NCI-H526 treated with DMSO at 0.1 percent for 48 hours (cell line): Measurements from ENCODE around the gene ZNF99.
"Not testable (repeated sequence)": the region's sequence is repeated elsewhere in the genome, so short reads cannot be mapped to it uniquely, and the experiment has no call there.

ENCODE experiments used
- DNase-seq: peaks from one replicate; lab custom pipeline; 2025; lab: John Stamatoyannopoulos, UW

The ZNF99 gene

DNA sequence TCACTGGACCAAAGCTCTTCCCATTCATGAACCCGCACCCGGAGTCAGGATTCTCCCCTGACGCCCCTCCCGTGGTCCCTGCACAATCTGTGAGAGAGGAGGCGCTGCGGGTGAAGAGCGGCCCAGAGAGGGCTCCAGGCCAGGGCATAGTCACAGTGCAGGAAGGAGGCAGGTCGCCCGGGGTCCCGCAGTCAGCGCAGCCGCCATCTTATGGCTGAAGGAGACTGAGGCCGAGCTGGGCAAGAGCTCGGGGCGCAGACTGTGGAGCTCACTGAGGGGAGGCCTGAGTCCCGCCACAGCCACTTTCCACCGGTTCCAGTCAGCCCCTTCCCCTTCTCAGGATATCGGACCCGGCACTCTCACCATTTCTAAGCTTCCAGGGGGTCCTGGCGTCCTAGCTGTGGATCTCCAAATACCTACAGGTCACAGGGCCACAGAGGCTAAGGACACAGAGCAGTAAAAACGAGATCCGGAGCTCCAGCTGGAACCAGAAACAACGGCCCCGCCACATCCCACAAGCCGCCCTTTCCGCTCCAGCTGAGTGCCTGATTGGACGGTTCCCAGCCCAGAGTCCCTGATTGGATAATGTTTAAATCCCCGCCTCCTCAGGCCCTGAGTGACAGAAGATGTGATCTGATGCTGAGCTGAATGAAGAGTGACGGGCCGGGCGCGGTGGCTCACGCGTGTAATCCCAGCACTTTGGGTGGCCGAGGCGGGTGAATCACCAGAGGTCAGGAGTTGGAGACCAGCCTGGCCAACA lies at the start of gene ZNF99:
Gene ZNF99, minus strand, starts transcription at position 501 of the 760 bp plus-strand sequence. Its CDS starts 135 bp downstream, at position 366.
- DNase-seq = no peak

- DNase-seq = no peak
Observed at GRCh38 chr19:22832031-22832762, 48.2 kb upstream of the ZNF99 start, which contains the start of gene ZNF723. Gene ZNF723, plus strand, starts transcription at chr19:22832291. Its CDS starts 89 bp downstream, at chr19:22832380.

- no peak for DNase-seq
Observed at GRCh38 chr19:22831211-22831610, 47.3 kb upstream of the ZNF99 start.

DNA sequence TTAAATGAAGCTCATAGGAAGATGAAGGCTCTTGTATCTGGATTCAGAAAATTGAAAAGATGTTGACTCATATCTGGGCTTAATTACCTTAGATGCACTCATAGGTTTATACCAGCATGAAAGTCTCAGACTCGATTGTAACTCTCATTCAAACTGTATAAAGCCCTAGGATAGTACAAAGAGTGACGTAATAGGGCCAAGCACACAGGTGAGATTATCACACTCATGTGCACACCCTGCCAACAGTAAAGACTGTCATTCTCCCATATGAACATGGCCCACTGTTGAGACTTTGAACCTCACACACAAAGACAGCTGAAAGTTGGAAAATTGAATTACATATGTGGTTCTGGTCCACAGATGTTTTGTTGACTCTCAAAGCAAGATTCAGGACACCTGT lies 30.2 kb upstream of the ZNF99 start:
- DNase-seq = no peak

DNA sequence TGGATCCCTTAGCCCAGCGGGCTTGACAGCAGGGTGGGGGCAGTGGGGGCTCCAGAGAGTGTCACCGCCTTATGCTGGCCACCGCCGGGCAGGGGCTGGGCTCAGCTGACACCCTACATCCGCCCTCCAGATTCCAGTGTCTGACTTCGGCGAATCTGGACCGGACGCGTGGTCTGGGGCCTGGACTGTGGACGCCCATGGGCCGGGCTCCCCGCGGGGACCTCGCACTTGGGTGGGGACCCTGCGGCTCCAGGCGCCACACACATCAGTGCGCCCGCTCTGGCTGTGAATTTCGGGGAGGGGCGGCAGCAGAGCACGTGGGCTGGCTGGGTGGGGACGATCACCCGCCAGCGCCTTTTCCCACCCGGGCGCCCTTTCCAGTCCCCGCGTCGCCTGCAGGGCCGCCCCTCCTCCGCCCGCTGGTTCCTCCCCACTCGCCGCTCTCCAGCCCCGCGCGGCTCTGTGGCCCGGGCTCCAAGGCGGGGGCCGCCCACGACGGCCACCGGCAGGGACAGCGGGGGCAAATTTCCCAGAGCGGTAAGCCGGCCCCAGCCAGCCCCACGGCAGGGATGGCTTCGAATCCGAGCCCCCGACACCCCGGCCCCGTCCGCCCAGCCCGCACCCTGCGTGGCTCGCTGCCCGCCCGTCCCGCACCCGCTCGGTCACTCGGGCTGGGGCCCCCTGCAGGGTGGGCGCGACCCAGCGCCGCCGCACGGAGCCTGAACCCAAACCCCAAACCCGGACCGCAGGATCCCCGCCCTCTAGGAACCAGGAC lies 23.3 kb upstream of the ZNF99 start:
- DNase-seq = no peak

GRCh38 chr19:22806418-22806817 lies 22.5 kb upstream of the ZNF99 start:
- DNase-seq = no peak

DNA sequence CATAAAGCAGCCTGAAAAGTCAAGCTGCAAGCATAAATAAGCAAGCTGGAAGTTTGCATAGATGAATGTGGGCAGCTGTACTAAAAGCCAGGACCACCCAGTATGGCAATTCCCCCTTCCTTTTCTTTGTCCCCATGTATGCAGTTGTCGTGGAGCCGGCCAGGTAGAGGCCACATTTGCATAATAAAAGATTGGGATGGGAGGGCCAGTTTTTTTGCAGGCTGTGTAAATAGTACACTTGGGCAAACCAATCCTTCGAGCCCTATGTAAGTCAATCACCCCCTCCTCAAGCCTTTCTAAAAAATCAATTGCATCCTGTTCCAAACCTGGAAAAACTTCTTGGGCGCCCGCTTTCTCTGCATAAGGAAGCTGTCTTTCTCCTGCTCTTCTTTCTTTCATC lies 13.1 kb upstream of the ZNF99 start:
- no peak for DNase-seq

DNA sequence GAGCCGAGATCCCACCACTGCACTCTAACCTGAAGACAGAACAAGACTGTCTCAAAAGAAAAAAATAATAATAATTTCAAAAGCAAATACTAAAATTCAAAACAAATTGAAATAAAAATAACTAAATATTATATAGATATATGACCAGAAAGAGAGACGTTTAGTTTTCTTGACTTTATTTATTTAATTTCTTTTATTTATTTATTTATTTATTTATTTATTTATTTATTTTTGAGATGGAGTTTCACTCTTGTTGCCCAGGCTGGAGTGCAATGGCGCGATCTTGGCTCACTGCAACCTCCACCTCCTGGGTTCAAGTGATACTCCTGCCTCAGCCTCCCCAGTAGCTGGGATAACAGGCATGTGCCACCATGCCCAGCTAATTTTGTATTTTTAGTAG lies 8.9 kb upstream of the ZNF99 start:
- not testable (repeated sequence) for DNase-seq

DNA sequence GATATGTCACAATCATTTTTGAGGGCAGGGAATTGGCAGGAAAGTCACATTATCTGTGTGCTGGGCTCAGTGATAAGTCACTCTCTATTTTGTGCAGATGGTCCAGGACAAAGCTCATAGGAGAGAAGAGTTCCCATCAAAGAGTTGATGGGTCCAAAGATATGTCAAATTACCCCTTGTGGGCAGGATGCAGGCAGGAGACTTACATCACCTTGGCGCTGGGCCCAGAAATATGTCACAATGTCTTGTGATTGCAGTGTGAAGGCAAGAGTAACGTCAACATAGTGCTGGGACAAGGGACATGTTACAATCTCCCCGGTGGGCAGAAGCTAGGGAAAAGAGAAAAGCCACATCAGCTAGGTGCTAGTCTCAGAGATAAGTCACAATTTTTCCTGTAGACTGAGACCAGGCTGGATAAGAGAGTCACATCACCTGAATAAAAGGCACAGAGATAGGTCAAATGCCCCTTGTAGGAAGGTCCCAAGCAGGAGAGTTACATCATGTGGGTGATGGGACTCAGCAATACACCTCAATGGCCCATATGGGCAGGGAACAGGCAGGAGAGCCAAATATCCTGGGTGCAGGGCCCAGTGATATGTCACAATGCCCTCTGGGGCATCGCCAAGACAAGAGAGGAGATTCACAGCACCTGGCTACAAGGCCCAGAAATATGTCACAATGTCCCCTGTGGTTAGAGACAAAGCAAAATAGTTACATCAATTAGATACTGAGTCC lies 47.9 kb downstream of the ZNF99 start:
- DNase-seq = no peak

DNA sequence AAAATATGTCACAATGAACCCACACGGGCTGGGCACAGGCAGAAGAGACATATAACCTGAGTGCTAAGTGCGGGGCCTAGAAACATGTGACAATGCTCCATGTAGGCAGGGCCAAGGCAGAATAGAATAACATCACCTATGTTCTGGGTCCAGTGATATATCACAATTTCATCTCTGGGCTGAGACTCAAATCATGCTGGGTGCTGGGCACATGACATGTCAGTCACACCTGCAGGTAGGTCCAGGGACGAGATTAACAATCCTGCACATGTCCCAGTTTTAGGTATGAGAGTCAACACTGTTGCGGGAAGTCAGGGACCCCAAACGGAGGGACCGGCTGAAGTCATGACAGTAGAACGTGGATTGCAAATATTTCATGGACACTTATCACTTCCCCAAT lies 50.3 kb downstream of the ZNF99 start:
- no peak for DNase-seq

DNA sequence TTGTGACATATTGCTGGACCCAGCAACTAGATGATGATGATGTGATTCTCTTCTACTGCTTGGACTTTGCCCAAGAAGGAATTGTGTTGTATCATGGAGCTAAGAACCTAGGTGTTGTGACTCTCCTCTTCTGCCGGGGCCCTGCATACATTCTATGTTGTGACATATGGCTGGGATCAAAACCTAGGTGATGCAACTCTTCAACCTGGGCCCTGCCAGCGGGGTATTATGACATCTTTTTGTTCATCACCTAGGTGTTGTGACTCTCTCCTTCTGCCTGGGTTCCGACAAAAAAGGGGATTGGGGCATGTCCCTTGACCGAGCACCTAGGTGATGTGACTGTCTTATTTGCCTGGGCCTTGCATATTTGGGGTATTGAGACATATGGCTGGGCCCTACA lies 55.7 kb downstream of the ZNF99 start:
- DNase-seq = not testable (repeated sequence)

DNA sequence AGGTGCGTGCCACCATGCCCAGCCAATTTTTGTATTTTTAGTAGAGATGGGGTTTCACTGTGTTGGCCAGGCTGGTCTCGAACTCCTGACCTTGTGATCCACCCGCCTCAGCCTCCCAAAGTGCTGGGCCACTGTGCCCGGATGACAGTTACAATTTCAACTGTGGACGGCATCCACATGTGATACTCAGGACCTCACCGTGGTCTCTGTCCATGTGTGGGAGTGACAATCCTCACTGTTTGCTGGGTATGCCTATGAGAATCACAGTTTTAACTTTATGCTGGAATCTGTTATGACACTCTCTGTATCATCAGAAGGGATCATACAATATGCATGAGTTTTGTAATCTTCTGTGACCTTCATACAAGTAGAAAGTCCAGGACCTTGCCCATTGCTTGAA lies 62.4 kb downstream of the ZNF99 start:
- not testable (repeated sequence) for DNase-seq

DNA sequence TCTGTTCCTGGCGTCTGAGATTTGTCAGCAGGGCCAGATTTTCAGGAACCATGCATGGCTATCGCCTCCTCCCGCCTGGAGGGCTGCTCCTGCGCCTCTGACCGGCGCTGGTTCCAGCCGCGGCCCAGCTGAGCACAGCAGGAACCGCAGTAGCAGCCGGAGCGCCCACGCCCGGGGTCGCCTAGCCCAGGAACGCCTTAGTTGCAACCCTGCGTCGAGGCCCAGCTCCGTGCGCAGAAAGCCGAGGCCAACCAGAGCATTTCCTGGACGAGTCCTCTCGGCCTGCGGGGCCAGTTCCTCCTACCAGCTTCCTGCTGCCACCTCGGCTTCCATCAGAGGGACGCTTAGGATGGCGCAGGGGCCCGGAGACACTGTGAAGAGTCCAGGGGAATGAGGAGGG lies 75.0 kb downstream of the ZNF99 start:
- no peak for DNase-seq

DNA sequence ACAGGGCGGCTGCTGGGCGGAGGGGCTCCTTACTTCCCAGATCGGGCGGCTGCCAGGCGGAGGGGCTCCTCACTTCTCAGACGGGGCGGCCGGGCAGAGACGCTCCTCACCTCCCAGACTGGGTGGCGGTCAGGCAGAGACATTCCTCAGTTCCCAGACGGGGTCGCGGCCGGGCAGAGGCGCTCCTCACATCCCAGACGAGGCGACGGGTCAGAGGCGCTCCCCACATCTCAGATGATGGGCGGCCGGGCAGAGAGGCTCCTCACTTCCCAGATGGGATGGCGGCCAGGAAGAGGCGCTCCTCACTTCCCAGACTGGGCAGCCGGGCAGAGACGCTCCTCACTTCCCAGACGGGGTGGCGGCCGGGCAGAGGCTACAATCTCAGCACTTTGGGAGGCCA lies 80.9 kb downstream of the ZNF99 start:
- not testable (repeated sequence) for DNase-seq

DNA sequence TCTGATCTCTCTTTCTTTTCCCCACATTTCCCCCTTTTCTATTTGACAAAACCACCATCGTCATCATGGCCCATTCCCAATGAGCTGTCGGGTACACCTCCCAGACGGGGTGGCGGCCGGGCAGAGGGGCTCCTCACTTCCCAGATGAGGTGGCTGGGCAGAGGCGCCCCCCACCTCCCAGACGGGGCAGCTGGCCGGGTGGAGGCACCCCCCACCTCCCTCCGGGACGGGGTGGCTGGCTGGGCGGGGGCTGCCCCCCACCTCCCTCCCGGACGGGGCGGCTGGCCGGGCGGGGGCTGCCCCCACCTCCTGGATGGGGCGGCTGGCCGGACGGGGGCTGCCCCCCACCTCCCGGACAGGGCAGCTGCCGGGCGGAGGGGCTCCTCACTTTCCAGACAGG lies 81.3 kb downstream of the ZNF99 start:
- DNase-seq = not testable (repeated sequence)
